Activated naive CD8-positive, alpha-beta T cell treated with anti-CD3 and anti-CD28 coated beads, Interleukin-2, amount 50 U/mL, for 24 hours (primary cell): ENCODE measurements around the gene TCF4.

ENCODE experiments used
- ATAC-seq: fragments of 150-1000 bp; cut with Tn5 transposase; one replicate; pipeline ENCODE4 v1.10.0; 2021
- DNase-seq: peaks from one replicate; pipeline ENCODE4 v3.0.0; 2021
- H3K27ac Mint-ChIP-seq: one replicate; pipeline ENCODE4 v1.8.0; 2021; ENCODE audit warnings: mild to moderate bottlenecking, mixed read lengths
- H3K27me3 Mint-ChIP-seq: one replicate; pipeline ENCODE4 v1.8.0; 2021; ENCODE audit warnings: mixed read lengths
- H3K36me3 Mint-ChIP-seq: one replicate; pipeline ENCODE4 v1.8.0; 2021; ENCODE audit warnings: low read depth, mixed read lengths
- H3K4me1 Mint-ChIP-seq: one replicate; pipeline ENCODE4 v1.8.0; 2021; ENCODE audit warnings: mixed read lengths
- H3K4me3 Mint-ChIP-seq: one replicate; pipeline ENCODE4 v1.8.0; 2021; ENCODE audit warnings: mild to moderate bottlenecking, moderate library complexity, mixed read lengths
- H3K9me3 Mint-ChIP-seq: one replicate; pipeline ENCODE4 v1.8.0; 2021; ENCODE audit warnings: mixed read lengths

TCF4 gene

GRCh38 chr18:55310044-55310676, 277.8 kb downstream of the TCF4 start:
- no peak overlapping the region for H3K4me3 Mint-ChIP-seq
- DNase-seq, result no peak
- no peaks in the 10 kb centered on the region for H3K9me3 Mint-ChIP-seq
- H3K27me3 Mint-ChIP-seq, result no peaks in the 10 kb centered on the region
- no peaks in the 10 kb centered on the region for H3K36me3 Mint-ChIP-seq
- no peak overlapping the region for H3K27ac Mint-ChIP-seq
- no peak for ATAC-seq
- peaks cover 2% of the 10 kb centered on the region for H3K4me1 Mint-ChIP-seq

DNA sequence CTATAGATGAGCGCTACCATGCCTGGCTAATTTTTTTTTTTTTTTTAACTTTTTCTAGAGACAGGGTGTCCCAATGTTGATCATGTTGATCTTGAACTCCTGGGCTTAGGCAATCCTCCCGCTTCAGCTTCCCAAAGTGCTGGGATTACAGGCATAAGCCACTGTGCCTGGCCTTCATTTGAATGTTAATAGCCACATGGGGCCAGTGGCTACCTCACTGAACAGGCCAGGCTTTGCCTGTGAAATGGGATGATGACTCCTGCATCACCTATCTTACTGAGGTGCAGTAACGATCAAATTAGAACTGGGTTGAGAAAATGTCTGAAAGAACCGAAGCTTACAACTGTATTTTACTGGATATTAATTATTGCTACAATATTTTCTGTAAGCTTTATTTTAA, 278.7 kb downstream of the TCF4 start:
- Mint-ChIP-seq H3K27me3 (no peaks in the 10 kb centered on the region), H3K4me3 (no peak overlapping the region), H3K27ac (no peak overlapping the region), H3K4me1 (no peaks in the 10 kb centered on the region), H3K9me3 (no peaks in the 10 kb centered on the region), H3K36me3 (no peaks in the 10 kb centered on the region)
- DNase-seq (no peak), ATAC-seq (no peak)

DNA sequence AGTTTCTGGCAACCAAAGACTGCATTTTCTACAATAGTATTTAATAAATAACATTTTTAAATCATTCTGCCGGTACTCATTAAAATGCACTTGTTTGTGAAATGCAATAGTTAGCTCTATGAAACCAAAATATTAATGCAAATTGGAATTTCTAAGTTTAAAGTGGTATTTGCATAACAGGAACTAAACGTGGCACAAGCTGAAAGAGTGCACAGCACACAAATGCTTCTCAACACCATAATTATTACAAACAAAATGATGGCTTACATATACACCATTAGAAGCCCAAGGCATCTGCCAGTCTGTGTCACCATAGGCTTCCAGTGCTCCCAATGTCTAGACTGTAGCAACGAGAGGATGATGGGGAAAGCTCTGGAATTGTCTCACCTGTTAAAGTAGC, 280.5 kb downstream of the TCF4 start:
- H3K27ac Mint-ChIP-seq, result no peak overlapping the region
- no peak overlapping the region for H3K4me3 Mint-ChIP-seq
- H3K36me3 Mint-ChIP-seq, result no peaks in the 10 kb centered on the region
- H3K4me1 Mint-ChIP-seq, result no peaks in the 10 kb centered on the region
- ATAC-seq (no peak), DNase-seq (no peak)
- H3K27me3 Mint-ChIP-seq, result no peaks in the 10 kb centered on the region
- no peaks in the 10 kb centered on the region for H3K9me3 Mint-ChIP-seq

DNA sequence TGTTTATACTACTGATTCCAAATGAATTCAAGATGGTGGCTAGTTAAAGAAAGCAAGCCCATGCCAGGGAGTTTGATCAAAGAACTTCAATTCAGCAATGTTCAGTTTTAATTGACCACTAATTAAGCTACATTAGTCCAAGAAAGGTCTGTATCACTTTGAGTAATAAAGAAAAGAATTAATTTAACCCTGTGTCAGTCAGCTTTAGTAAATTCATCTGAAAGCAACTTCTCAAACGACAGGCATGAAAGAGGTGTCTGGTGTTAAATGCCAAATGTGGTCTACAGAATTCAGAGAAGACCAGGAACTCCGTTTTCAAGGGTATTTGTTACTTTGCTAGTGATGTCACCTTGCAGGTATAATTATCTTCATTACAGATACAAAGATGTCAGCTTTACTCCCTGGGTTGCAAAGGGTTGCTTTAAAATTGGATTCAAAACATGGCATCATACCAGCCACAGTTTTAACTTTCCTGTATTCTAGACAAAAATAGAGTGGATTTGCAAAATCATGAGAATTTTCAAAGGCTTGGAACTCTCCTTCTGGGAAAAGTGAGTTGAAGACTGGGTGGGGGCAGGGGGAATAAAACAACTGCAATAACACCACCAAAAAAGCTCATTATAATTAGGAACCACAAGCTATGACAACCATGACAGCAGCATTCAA, 281.5 kb downstream of the TCF4 start:
- H3K36me3 Mint-ChIP-seq, result no peaks in the 10 kb centered on the region
- no peak for ATAC-seq
- no peak overlapping the region for H3K4me3 Mint-ChIP-seq

DNA sequence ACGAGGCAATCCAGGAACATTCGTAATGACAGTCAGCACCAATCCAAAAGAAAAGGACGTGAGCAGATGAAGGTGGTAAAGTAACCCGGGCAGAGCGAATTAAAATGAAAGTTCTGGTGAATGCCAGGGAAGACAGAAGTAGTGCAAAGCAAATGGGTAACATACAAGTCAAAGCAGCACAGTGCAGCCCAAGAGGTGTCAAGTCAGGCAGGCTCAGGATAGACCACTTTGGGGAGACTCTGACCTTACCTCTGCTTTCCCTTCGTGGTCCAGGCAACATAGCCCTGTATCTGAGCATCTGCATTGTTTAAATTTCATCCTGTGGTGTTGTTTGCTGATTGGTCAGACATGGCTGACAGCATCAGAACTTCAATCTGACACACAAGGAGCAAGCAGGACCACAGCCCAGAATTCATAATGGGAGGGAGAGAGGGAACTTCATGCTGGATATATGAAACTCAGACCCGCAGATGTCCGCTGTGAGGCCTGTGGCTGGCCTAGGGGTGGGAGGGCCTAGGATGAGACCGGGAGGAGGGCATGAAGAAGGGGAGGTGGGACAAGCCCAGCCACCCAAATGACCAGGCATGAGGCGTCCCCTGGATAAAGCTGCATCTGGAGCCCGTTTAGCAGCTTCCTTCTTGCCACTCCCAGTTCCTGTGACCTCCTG, 285.7 kb downstream of the TCF4 start:
- Mint-ChIP-seq H3K27ac (peak overlapping the region; percentile 54), H3K9me3 (no peaks in the 10 kb centered on the region), H3K4me3 (no peak overlapping the region), H3K4me1 (peaks cover 3% of the 10 kb centered on the region), H3K36me3 (no peaks in the 10 kb centered on the region), H3K27me3 (no peaks in the 10 kb centered on the region)
- DNase-seq (no peak), ATAC-seq (no peak)

More for the DNA sequence above, 281.5 kb downstream of the TCF4 start:
- no peak overlapping the region for H3K27ac Mint-ChIP-seq
- no peaks in the 10 kb centered on the region for H3K9me3 Mint-ChIP-seq
- H3K4me1 Mint-ChIP-seq, result no peaks in the 10 kb centered on the region
- H3K27me3 Mint-ChIP-seq, result no peaks in the 10 kb centered on the region
- DNase-seq, result no peak

- peaks cover 3% of the 10 kb centered on the region for H3K4me1 Mint-ChIP-seq
- ATAC-seq (no peak), DNase-seq (no peak)
- no peak overlapping the region for H3K27ac Mint-ChIP-seq
- no peaks in the 10 kb centered on the region for H3K9me3 Mint-ChIP-seq
- H3K4me3 Mint-ChIP-seq, result no peak overlapping the region
- no peaks in the 10 kb centered on the region for H3K36me3 Mint-ChIP-seq
- no peaks in the 10 kb centered on the region for H3K27me3 Mint-ChIP-seq
Observed at GRCh38 chr18:55301824-55302166, 286.2 kb downstream of the TCF4 start.

- H3K27ac Mint-ChIP-seq, result no peak overlapping the region
- DNase-seq (no peak), ATAC-seq (no peak)
- H3K4me1 Mint-ChIP-seq, result peaks cover 3% of the 10 kb centered on the region
- no peaks in the 10 kb centered on the region for H3K27me3 Mint-ChIP-seq
- H3K4me3 Mint-ChIP-seq, result no peak overlapping the region
- H3K9me3 Mint-ChIP-seq, result no peaks in the 10 kb centered on the region
- H3K36me3 Mint-ChIP-seq, result no peaks in the 10 kb centered on the region
Observed at GRCh38 chr18:55300936-55301531, 287.0 kb downstream of the TCF4 start.

DNA sequence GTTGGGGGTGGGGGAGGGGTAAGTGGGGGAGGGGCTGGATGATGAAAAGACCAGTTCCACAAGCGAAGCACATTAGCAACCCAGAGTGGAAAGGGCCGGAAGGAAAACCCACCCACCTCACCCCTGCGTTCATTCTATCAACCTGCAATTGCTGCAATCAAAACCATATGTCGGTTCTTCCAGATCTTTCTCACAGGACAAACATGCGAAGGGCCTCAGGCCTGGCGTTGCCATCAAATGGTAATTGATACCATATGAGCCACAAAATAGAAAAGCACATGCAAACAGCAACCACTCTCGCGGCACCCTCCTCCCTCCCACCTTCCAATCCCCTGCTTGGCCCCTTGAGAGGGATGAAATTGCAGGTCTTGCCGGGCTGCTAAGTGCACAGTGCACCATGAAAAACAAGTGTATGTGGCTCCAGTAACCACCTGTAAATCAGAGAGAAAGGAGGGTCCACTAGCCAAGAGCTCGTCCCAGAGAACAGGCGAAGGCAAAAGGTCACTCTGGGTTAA, 287.5 kb downstream of the TCF4 start:
- Mint-ChIP-seq H3K9me3 (no peaks in the 10 kb centered on the region), H3K4me1 (peaks cover 3% of the 10 kb centered on the region), H3K27ac (no peak overlapping the region), H3K4me3 (no peak overlapping the region), H3K36me3 (no peaks in the 10 kb centered on the region), H3K27me3 (no peaks in the 10 kb centered on the region)
- no peak for DNase-seq
- no peak for ATAC-seq

DNA sequence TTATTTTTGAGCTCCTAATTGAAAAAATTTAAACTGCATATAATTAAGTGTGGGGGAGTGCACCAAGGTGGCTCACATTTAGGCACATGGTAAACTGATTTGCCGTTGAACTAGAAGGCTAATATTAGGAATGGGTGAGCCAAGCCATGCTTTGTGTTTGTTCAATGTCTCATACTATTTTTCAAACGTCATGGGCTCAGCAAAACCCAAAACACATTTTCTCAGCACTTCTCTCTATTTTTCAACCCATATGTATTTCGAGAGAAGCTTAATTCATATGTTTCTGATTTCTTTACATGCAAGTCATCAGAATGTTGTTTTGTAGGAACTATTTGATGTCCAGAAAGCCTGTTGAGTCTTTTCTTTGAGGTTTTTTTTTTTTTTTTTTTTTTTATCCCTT, 291.2 kb downstream of the TCF4 start:
- DNase-seq (no peak), ATAC-seq (no peak)
- H3K9me3 Mint-ChIP-seq, result no peaks in the 10 kb centered on the region
- no peaks in the 10 kb centered on the region for H3K27me3 Mint-ChIP-seq
- H3K4me1 Mint-ChIP-seq, result peaks cover 3% of the 10 kb centered on the region
- no peak overlapping the region for H3K27ac Mint-ChIP-seq
- no peak overlapping the region for H3K4me3 Mint-ChIP-seq
- H3K36me3 Mint-ChIP-seq, result no peaks in the 10 kb centered on the region

GRCh38 chr18:55296115-55296514, 291.9 kb downstream of the TCF4 start:
- no peak overlapping the region for H3K4me3 Mint-ChIP-seq

DNA sequence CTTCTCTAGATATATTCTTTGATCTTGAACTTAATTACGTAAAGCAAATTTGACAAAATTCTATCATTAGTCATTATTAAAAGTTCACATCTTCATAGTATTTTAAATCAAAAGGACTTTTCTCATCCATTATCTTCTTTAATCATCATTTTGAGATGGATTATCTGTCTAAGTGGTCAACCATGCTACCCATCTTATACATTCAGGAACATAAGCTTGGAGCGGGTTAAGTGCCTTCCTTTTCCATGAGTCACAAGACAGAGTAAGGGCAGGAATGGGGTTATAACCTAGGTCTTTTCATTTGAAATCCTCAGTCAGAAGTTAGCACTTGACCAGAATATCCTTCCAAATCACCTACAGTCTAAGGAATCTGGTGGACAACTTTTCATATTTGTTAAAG, 297.1 kb downstream of the TCF4 start:
- Mint-ChIP-seq H3K36me3 (no peaks in the 10 kb centered on the region), H3K27ac (no peak overlapping the region), H3K27me3 (no peaks in the 10 kb centered on the region), H3K4me3 (no peak overlapping the region), H3K4me1 (peaks cover 2% of the 10 kb centered on the region), H3K9me3 (no peaks in the 10 kb centered on the region)
- no peak for ATAC-seq
- no peak for DNase-seq

More at GRCh38 chr18:55296115-55296514, 291.9 kb downstream of the TCF4 start:
- H3K36me3 Mint-ChIP-seq, result no peaks in the 10 kb centered on the region
- peaks cover 6% of the 10 kb centered on the region for H3K4me1 Mint-ChIP-seq
- DNase-seq (no peak), ATAC-seq (no peak)
- no peak overlapping the region for H3K27ac Mint-ChIP-seq
- H3K27me3 Mint-ChIP-seq, result no peaks in the 10 kb centered on the region
- H3K9me3 Mint-ChIP-seq, result no peaks in the 10 kb centered on the region

DNA sequence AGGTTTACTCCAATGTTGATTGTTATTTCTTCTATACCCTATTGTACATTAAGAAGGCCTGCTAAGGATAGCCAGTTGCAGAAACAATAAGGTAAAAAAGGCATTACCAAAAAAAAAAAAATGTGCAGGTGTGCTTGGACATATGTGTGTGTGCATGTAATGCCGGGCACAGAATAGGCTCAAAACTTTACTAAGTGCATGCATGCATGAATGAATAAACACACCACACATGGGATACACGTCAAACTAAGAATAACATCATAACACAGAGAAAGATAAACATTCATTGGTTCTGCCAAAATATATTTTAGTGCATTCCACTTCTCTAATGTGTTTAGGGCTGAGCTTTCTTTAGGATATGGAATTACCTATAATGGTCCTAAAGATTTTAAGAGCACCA, 298.2 kb downstream of the TCF4 start:
- ATAC-seq (no peak), DNase-seq (no peak)
- Mint-ChIP-seq H3K27me3 (no peaks in the 10 kb centered on the region), H3K36me3 (no peaks in the 10 kb centered on the region), H3K9me3 (no peaks in the 10 kb centered on the region), H3K4me1 (peaks cover 2% of the 10 kb centered on the region), H3K27ac (no peak overlapping the region), H3K4me3 (no peak overlapping the region)

DNA sequence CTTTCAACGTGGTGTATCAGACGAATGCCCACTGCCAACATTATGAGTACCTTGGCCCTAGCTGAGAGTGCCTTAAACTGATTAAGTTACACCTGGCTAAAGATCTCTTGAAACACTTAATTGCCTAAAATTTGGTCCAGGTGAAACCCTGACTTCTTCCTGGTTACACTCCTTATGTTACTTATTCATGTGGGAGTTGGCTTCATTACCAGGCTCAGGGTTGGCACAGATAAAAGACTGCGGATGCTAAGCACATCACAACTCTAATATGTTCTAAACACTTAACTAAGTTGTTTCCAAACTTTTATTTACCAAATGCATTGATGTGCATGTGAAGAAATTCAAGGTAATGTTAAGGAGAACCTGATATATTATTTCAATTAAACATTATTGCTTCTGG, 298.9 kb downstream of the TCF4 start:
- H3K27me3 Mint-ChIP-seq, result no peaks in the 10 kb centered on the region

GRCh38 chr18:55287935-55288868, 299.8 kb downstream of the TCF4 start:
- Mint-ChIP-seq H3K27ac (no peak overlapping the region), H3K9me3 (no peaks in the 10 kb centered on the region), H3K27me3 (no peaks in the 10 kb centered on the region), H3K4me1 (peaks cover 2% of the 10 kb centered on the region), H3K4me3 (no peak overlapping the region), H3K36me3 (no peaks in the 10 kb centered on the region)
- DNase-seq, result no peak
- ATAC-seq, result no peak

More for the DNA sequence above, 298.9 kb downstream of the TCF4 start:
- Mint-ChIP-seq H3K4me1 (peaks cover 2% of the 10 kb centered on the region), H3K36me3 (no peaks in the 10 kb centered on the region), H3K27ac (no peak overlapping the region), H3K9me3 (no peaks in the 10 kb centered on the region), H3K4me3 (no peak overlapping the region)
- DNase-seq, result no peak
- no peak for ATAC-seq
